DMS 273 treated with DMSO at 0.1 percent for 48 hours (cell line): ENCODE measurements around the gene TESK1.
"Not testable (repeated sequence)": the region's sequence is repeated elsewhere in the genome, so short reads cannot be mapped to it uniquely, and the experiment has no call there.

Experiments
- DNase-seq: peaks from one replicate; lab custom pipeline; 2025; lab: John Stamatoyannopoulos, UW

The TESK1 gene

DNA sequence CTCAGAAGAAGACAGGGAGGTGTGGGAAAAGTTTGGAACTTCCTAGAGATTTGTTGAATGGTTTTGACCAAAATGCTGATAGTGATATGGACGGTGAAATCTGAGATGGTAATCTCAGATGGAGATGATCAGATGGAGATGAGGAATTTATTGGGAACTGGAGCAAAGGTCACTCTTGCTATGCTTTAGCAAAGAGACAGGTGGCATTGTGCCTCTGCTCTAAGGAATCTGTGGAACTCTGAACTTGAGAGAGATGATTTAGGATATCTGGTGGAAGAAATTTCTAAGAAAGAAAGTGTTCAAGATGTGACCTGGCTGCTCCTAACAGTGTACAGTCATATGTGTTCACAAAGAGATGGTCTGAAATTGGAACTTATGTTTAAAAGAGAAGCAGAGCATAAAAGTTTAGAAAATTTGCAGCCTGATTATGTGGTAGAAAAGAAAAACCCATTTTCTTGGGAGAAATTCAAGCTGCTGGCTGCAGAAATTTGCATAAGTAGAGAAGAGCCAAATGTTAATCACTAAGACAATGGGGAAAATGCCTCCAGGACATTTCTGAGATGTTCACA, 25.3 kb upstream of the TESK1 start:
- DNase-seq = not testable (repeated sequence)

DNA sequence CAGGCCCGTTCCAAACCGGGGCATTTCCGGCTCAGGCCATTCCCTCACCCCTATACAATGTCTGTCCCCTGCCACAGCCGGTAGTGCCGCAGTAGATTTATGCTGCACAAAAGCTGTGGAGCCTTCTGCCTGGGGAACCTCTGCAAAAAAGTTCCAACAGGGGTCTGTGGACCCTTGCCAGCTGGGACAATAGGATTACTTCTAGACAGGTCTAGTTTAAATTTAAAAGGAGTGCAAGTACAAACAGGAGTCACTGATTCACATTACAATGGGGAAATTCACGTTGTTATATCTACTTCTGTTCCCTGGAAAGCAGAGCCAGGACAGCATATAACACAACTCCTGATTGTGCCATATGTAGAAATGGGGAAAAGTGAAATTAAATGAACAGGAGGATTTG, 21.5 kb upstream of the TESK1 start:
- not testable (repeated sequence) for DNase-seq

DNA sequence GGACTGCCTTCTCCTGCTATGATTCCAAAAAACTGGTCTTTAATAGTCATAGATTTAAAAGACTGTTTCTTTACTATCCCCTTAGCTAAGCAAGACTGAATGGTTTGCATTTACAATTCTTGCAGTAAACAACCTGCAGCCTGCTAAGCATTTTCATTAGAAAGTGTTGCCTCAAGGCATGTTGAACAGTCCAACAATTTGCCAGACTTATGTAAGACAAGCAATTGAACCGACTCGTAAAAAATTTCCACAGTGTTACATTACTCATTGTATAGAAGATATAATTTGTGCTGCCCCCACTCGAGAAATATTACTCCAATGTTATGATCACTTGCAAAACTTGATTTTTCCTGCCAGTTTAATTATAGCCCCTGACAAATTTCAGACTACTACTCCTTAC, 20.4 kb upstream of the TESK1 start:
- DNase-seq = not testable (repeated sequence)

DNA sequence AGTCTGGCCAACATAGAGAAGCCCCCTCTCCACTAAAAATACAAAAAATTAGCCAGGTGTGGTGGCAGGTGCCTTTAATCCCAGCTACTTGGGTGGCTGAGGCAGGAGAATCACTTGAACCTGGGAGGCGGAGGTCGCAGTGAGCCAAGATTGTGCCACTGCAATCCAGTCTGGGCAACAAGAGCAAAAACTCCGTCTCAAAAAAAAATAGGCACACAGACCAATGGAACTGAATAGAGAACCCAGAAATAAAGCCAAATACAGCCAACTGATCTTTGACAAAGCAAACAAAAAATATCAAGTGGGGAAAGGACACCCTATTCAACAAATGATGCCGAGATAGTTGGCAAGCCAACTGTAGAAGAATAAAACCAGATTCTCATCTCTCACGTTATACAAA, 16.6 kb upstream of the TESK1 start:
- not testable (repeated sequence) for DNase-seq

DNA sequence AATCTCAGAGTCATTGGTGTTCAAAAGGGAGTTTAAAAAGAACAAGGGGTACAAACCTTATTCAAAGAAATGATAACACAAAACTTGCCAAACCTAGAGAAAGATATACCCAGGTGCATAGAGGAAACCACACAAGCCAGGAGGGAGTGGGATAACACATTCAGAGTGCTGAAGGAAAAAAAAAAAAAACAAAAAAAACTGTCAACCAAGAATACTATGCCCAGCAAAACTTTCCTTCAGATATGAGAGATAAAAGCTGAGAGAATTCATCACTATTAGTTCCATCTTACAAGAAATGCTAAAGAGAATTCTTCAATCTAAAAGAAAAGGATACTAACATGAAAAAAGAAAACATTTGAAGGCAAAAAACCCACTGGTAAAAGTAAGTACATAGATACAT, 11.5 kb upstream of the TESK1 start:
- DNase-seq = no peak

DNA sequence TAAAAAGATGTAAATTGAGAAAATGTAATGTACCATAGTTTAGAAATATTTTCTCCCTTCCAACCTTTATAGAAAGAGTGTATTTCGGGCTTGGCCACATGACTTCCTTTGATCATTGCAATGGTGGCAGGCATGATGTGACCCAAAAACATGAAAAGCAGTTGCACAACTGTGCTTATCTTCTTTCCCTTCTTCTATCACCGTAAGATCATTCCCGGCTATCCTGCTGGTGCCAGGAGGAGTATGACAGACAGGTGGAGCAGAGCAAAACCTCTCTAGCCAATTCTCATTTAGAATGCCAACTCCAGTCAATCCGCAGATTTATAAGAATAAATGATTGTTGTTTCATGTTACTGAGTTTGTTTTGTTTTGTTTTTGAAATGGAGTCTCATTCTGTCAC, 10.6 kb upstream of the TESK1 start:
- DNase-seq = no peak

DNA sequence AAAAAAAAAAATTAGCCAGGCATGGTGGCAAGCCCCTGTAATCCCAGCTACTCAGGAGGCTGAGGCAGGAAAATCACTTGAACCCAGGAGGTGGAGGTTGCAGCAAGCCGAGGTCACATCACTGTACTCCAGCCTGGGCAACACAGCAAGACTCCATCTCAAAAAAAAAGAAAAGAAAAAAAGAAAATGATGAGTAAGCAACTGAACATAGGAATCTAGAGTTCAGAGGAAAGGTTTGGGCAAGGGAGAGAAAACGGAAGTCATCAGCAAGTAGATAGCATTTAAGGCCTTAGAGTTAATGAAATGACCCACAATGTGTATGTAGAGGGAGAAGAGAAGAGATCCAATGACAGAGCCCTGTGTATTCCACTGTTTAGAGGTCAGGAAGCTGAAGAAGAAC, 8.2 kb upstream of the TESK1 start:
- DNase-seq = not testable (repeated sequence)

DNA sequence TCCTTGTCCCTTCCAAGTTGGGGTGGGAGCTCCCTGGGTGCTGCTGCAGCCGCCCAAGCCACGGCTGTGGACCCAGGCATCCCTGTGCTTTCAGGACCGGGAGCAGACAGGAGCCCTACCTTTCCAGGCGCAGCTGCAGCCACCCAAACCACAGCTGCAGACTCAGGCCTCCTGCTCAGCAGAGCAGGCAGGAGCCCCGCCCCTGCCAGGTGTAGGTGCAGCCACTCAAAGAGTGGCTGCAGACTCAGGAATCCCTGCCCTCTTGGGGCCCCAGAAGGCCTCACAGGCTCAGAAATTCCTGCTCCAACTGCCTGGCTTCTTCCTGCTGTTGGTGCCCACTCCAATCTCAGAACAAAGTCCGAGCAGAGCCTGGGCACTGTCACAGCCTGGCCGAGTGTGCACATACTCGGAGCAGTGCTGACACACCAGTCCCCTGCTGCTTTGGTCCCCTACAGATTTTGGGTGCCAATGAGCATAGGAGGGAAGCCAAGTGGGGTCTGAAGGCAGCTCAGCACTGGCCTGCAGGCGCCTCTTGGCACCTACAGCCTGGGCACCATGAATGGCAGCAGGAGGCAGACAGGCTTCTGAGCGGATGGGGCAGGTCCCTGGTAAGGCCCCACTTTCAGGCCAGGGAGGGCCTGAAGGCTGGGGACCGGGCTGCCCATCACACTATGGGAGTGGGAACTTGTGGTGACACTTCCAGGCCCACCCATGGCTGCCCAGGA, 6.0 kb upstream of the TESK1 start:
- DNase-seq = no peak

DNA sequence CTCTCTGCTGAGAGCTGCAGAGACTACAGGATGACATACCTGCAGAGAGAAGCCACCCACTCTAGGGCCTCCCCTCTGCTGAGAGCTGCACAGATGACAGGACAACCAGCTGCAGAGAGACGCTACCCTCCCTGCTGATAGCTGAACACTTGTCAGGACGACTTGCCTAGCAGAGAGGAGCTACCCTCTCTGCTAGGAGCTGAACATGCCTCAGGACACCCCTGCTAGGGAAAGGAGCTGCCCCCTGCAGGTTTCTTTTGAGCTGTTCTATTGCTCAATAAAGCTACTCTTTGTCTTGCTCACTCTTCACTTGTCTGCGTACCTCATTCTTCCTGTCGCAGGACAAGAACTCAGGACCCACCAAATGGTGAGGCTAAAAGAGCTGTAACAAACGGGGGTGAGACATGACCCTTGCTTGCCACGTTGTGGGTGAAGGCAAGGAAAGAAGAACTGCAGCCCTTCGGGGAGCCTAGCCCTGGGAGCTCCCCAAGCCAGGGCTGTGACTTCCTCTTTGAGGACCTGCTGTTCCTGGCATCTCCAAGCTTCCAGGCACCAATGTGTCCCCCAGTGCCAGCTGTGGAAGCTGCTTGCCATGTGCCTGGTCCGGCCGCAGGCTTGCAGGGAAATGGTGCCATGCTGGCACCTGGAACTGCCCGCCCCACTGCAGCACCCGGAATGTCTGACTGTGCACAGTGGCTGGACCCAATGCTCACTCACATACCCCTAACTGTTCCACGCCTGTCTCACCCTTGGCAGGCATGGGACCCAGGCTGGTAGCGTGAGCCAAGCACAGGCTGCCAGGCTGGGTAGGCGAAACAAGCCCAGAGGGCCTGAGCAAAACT, 5.1 kb upstream of the TESK1 start:
- no peak for DNase-seq

DNA sequence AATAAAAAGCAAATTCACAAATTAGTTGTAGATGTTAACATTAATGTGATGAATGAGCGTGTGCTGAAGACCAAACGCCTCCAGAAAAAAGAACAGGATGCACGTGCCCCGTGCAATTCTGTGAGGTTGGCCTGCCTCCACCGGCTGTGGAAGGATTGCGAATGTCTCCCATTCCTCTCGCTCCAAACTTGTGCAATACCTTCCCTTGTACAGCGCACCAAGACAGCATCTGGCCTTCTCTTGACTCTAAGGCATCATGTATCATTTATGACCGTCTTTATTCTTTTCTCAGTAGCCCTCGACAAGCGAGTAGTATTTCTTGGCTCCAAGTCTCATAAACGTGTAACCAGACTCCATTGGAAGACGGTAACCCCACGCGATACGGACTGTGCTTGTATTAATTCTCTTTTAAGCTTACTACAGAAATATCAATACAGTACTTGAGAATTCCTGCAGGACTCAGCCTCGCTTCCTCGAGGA, 1.5 kb upstream of the TESK1 start:
- DNase-seq = no peak

DNA sequence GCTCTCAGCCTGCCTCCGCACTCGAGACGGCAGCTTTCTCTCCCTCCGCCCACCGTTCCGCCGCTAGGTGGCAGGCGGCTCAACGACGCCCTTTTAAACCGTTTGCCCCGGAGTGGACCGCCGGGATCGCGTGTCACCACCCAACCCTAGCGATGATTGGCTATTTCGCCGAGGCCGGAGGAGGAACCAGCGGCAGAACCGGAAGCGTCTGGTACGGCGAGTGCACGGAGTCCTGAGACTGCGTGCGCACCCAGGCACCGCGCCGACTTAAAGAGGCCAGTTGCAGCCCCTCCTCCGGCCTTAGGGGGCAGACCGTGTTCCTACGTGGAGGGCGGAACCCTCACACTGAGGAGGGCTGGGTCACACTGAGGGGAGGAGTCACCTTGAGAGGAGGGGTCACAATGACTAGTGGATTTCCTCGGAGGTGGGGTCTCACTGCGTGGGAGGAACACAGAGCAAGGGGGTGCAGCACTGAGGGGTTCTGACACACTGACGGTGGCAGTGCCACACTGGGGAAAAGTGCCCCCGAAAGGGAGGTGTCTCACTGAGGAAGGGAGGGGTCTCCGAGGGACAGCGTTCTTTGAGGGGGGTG, 980 bp upstream of the TESK1 start:
- DNase-seq = peak; percentile 96

DNA sequence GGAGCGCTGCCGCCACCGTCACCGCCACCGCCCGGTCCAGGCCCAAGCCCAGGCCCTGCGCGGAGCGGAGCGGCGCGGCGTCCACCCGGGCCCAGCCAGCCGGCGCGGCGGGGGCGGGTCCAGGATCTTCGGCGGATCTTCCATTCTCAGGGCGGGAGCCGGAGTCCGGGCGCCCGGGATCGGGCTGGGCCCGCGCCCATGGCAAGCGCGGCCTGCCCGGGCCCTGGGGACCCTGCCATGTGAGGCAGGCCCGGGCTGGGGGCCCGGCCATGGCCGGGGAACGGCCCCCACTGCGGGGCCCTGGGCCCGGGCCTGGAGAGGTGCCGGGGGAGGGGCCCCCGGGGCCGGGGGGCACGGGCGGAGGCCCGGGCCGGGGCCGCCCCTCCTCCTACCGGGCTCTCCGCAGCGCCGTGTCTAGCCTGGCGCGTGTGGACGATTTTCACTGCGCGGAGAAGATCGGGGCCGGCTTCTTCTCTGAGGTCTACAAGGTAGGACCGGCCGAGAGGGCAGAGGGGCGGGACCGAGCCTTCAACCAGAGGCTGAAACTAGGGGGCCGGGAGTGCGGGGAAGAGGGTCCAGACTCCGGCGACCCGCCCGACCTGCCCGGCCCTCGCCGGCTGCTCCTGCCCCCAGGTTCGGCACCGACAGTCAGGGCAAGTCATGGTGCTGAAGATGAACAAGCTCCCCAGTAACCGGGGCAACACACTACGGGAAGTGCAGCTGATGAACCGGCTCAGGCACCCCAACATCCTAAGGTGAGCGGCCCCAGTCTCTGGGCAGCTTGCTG, 482 bp downstream of the TESK1 start:
- DNase-seq = no peak

DNA sequence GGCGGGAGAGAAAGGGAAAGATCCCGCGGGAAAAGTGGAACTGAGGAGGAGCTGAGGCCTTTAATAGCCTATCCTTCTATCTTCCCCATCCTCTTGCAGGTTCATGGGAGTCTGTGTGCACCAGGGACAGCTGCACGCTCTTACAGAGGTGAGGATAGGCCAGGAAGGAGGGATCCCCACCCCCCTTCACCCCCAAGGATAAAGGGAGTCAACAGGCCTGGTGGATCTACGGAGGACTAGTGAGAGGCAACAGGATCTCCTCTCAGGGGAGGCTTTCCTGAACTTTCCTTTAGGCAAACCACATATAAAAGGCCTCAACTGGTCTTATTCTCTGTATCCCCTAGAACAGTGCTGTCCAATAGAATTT, 1.1 kb downstream of the TESK1 start:
- no peak for DNase-seq

DNA sequence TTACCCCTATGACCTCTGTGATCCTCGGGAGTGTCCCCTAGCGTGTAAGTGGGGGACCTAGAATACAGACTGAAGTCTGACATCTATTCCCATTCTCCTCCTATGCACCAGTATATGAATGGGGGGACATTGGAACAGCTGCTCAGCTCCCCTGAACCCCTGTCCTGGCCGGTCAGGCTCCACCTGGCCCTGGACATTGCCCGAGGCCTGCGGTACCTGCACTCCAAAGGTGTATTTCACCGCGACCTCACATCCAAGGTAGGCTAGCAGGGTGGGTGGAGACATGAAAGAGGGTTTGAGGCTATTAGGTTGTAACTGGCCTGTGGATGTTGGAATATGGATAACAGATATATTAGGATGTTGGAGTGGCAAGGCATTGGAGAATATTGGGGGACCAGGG, 1.7 kb downstream of the TESK1 start:
- DNase-seq = no peak

DNA sequence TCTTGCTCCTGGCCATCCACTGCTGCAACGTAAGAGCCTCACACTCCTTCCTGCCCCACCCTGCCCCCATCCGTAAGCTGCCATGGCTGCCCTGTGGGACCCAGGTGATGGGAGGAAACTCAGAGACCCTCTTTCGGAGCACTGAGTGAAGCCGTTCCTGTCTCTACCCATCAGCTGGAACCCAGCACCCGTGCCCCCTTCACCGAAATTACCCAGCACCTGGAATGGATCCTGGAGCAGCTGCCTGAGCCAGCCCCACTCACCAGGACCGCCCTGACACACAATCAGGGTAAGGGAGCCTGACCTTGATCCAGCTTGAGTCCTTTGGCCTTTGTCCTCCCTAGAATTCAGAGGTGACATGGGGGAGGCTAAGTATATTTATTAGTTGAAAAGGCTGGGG, 3.2 kb downstream of the TESK1 start:
- no peak for DNase-seq

DNA sequence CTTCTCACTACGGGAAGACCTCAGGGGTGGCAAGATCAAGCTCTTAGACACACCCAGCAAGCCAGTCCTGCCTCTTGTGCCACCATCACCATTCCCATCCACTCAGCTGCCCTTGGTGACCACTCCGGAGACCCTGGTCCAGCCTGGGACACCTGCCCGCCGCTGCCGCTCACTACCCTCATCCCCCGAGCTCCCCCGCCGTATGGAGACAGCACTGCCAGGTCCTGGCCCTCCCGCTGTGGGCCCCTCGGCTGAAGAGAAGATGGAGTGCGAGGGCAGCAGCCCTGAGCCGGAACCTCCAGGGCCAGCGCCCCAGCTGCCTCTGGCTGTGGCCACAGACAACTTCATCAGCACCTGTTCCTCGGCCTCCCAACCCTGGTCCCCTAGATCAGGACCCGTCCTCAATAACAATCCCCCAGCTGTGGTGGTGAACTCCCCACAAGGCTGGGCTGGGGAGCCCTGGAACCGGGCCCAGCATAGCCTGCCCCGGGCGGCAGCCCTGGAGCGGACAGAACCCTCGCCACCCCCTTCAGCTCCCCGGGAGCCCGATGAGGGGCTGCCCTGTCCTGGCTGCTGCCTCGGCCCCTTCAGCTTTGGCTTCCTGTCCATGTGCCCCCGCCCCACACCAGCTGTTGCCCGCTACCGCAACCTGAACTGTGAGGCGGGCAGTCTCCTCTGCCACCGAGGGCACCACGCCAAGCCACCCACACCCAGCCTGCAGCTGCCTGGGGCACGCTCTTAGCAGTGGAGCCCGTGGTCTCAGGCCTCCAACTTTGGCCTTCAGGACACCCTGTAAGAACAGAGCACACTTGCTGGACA, 4.1 kb downstream of the TESK1 start:
- DNase-seq = peak; percentile 60

DNA sequence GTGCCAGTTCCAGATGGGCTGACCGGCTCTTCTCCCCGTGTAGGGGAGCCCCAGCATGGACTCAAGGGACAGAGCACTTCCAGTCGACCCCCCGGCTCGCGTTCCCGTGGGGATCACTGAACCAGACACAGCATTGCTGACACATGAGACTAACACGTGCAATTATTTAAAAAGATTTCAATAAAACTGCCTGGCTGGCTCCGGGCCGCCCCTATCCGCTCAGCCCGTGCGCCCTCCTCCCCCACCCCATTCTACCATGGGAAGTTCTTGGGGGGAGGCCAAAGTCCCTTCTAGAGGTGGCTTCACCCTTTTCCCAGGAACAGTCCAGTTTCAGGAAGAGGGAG, 4.7 kb downstream of the TESK1 start:
- no peak for DNase-seq

DNA sequence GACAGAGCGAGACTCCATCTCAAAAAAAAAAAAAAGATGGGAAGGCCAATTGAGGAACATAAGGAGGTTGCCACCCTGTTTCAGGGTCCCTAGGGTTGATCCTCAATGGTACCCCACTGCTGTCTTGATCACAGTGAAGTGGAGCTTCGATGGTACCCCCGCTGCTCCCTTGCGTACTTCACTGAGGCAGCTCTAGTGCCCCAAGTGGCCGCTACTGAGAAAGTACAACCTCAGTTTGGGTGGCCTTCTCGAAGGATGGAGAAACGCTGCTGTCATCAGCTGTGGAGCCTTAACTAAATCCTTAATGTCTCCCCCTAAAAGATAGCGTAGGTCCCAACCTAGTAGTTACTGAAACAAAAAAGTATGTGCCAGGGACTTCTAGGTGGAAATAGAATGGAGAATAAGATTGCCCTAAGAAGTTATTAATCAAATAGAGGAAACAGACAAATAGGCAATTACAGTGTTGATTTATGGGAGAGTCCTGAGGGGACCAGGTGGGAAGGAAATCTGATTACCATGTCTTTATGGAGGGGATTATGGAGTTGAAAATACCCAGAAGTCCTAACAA, 6.3 kb downstream of the TESK1 start:
- DNase-seq = no peak

DNA sequence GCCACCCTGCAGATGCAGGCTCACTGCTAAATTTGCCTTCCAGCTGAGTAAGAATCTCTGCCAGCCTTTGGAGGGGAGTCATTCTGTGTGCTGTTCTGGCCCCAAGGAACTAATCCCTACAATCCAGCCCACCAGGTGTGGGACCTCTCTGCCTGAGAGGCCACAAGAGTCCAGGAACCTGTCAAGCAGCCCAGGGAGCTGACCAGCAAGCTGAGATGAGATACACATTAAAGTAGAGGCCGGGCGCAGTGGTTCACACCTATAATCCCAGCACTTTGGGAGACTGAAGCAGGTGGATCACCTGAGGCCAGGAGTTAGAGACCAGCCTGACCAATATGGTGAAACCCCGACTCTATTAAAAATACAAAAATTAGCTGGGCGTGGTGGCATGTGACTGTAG, 7.0 kb downstream of the TESK1 start:
- not testable (repeated sequence) for DNase-seq

DNA sequence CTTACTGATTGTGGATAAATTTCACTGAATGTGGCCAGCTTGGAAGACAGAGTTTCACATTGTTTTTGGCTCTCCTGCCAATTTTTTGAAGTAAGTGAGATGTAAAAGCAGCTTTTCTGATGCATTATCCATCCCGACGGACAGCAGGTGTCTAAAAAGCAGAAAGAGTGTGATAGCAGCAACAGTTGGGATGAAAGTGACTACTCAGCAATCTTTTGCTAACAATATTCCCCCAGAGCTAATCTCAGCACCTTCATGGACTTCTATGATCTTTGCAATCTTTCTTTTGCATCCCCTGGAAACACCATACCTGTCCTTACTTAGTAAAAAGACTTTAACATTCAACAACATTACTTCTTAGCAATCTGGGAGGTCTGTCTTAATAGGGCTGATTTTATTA, 7.8 kb downstream of the TESK1 start:
- no peak for DNase-seq
